ENCODE data around the gene RBBP7. TPM values are rescaled to one million over a fixed set of nuclear protein-coding genes. Genes with fewer than 3 reads are reported as not detected.
"Not testable (repeated sequence)": the region's sequence is repeated elsewhere in the genome, so short reads cannot be mapped to it uniquely, and the experiment has no call there.

Gene RBBP7
- polyA plus RNA-seq, 4 donors: 191 to 227 (median 212) TPM

- no peak for DNase-seq (ENCODE audit: low read depth in 4 of 4, low spot score in 3 of 4)
Observed at GRCh38 chrX:16868920-16869319, 1.2 kb downstream of the RBBP7 start.

DNA sequence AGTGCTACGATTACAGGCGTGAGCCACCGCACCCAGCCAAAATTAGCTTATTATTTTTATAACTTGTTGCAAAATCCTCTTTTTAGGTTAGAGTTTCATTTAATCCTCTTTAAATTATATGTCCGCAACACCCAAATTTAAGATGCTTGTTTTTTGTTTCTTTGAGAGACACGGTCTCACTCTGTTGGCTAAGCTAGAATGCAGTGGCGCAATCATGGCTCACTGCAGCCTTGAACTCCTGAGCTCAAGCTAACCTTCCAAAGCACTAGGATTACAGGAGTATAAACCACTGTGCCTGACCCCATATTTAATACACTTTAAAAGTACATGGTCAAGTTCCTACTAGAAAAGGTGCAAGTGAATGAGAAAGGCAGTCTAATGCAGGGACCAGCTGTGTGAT lies 2.2 kb downstream of the RBBP7 start:
- no peak for DNase-seq (ENCODE audit: low read depth in 4 of 4, low spot score in 3 of 4)

- DNase-seq (ENCODE audit: low read depth in 4 of 4, low spot score in 3 of 4): no peak
Observed at GRCh38 chrX:16862829-16863228, 7.3 kb downstream of the RBBP7 start.

DNA sequence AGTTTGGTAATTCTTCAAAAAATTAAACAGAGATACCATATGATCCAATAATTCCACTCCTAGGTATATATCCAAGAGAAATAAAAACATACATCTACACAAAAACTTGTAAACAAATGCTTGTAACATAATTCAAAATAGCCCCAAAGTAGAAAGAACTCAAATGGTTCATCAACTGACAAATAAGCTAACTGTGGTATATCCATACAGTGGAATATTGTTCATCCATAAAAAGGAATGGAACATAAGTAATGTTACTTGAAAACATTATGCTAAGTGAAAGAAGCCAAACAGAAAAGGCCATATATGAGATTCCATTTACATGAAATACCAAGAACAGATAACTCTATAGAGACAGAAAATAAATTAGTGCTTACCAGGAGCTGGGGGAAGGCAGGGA lies 13.4 kb downstream of the RBBP7 start:
- no peak for DNase-seq (ENCODE audit: low read depth in 4 of 4, low spot score in 3 of 4)

- DNase-seq (ENCODE audit: low read depth in 4 of 4, low spot score in 3 of 4): not testable (repeated sequence)
Observed at GRCh38 chrX:16856076-16856404, 14.1 kb downstream of the RBBP7 start.

DNA sequence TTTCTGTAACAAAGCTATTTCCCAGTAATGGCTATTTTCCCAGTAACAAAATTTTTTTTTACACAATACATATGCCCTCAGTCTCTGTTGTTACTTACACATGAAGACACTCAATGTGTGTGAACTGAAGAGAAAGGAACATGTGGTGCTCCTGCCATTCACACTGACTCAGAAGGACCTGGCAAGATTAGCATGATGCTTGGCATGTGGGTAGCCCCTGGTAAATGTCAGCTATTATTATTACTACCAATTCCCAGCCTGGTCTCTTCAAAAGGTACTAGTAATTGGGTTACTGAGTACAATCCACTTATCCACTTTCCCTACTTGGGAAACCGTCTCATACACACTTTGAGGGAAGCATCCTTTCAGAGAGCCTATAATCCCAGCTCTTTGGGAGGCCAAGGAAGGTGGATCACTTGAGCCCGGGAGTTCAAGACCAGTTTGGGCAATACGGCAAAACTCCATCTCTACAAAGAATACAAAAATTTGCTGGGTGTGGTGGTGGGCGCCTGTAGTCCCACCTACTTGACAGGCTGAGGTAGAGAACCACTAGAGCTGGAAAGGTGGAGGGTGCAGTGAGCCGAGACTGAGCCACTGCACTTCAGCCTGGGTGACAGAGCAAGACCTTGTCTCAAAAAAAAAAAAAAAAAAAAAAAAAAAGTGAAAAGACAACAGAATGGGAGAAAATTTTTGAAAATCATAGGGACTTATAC lies 14.6 kb downstream of the RBBP7 start:
- DNase-seq (ENCODE audit: low read depth in 4 of 4, low spot score in 3 of 4): no peak

GRCh38 chrX:16853537-16853936 lies 16.6 kb downstream of the RBBP7 start:
- no peak for DNase-seq (ENCODE audit: low read depth in 4 of 4, low spot score in 3 of 4)

- no peak for DNase-seq (ENCODE audit: low read depth in 4 of 4, low spot score in 3 of 4)
Observed at GRCh38 chrX:16852617-16853179, 17.5 kb downstream of the RBBP7 start.

DNA sequence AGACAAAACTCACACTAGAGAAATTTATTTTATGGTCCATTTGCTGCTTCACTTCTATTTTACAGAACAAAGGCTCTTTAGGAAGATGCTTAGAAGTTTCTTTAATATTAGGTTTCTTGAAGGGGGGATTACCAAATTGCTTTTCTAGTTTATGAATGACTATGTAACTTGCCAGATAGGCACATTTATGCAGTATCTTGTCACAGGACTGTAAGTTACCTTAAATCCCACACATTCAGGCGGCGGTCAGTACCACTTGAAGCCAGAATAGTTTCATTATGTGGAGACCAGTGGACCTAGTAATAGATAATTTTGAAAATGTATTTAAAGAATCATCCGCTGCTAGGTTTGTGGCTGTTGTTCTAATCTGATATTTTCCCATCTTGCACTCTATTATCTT lies 18.3 kb downstream of the RBBP7 start:
- no peak for DNase-seq (ENCODE audit: low read depth in 4 of 4, low spot score in 3 of 4)

- DNase-seq (ENCODE audit: low read depth in 4 of 4, low spot score in 3 of 4): no peak
Observed at GRCh38 chrX:16851421-16851820, 18.7 kb downstream of the RBBP7 start.

DNA sequence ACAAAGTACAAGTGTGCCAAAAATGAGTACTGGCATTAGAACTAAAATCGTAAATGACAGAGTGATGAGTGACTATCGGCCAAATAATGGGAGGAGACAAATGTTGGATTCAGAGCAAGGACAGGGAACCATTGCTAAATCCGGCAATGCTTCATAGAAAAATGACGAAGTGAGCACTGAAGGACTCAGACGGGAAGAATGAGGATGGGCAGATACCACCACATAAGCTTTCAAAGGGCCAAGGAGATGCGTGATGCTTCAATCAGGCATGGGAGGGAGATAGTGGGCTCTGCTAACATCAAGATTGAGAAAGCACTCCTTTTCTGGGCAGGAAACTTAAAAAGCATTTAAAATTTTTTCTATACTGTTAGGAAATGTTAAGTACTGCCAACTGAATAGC lies 21.6 kb downstream of the RBBP7 start:
- DNase-seq (ENCODE audit: low read depth in 4 of 4, low spot score in 3 of 4): no peak

- no peak for DNase-seq (ENCODE audit: low read depth in 4 of 4, low spot score in 3 of 4)
Observed at GRCh38 chrX:16845686-16846085, 24.5 kb downstream of the RBBP7 start.

- DNase-seq (ENCODE audit: low read depth in 4 of 4, low spot score in 3 of 4): no peak
Observed at GRCh38 chrX:16843208-16843909, 26.8 kb downstream of the RBBP7 start.

DNA sequence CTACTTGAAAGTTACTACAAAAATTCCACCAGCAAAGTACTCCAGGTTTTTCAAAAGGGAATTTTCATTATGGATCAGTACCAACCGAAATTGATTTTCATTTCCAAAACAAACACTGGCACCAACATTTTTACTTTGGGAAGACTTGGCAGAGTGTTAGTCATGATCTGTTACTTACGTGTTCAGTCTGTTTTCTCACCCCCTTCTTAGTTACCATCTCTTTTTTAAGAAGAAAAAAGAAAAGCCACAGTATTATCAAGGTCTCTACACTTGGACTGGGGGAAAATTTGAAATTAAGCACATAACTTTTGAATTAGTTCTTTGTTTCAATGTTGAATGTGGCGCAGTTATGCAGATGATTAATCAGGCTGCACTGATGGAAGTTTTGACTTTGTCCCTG lies 27.5 kb downstream of the RBBP7 start:
- no peak for DNase-seq (ENCODE audit: low read depth in 4 of 4, low spot score in 3 of 4)

- DNase-seq (ENCODE audit: low read depth in 4 of 4, low spot score in 3 of 4): no peak
Observed at GRCh38 chrX:16839852-16840460, 30.2 kb downstream of the RBBP7 start.

DNA sequence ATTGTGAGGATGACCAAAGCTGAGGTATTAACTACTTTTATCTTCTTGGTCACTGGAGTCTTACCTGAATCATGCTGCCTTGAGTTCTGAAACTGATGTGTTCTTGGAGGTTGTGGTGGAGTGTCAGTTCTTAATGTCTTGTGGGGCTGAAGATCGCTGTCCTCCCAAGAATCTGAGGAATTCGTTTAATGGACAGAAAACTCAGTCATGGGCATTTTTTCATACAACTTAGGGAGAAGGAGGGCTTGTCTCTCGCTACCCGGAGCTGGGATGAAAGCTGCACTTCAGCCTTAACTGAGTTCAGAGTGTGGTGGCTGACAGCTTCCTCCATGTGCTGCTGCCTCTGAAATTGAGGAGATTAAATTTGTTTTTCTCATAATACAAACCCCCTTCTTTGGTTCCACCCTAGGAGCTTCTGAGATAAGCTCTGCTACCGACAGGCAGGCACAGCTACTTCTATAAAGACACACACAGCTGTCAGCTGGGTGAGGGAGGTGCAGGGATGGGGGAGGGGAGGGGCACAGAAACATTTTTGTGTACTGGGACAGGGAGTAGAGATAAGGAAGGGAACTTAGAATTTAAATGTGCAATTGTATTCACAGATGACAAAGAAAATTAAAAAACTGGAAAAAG lies 30.8 kb downstream of the RBBP7 start:
- DNase-seq (ENCODE audit: low read depth in 4 of 4, low spot score in 3 of 4): no peak

DNA sequence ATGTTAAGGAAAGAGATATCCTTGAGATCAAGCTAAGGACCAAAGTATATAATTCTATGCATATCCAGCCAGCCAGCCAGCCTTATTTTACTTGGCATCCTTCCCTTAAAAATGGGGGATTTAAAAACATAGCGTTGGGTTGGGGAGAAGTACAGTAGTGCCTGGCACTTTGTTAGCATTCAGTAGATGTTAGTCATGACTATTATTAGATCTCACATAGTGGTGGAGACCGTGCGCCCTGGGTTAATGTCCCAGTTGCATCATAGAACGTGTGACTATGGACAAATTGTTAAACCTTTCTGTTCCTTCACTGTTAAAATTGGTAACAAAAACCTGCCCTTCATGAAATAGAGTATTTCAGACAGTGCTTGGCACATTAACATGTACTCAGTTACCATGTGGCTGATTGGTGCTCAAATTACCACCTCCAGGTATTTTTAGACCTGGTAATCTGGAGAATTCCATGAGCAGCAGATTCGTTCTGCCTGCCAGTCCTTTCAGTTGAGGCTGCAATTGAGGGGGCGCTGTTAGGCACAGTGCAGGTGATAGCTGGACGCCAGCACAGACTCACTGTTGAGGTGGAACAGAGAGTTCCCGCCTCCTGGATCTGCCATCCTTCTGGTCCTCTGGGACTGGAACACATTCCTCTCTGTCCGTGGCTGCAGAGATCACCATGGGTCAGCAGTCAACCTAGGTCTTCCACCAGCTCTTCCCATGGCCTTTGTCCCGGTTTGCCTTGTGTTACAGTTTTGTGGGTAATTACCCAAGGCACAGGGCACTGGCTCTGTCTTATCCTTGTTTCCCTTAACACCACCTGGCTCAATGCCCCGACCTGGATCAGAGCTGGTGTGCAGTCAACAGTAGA lies 31.7 kb downstream of the RBBP7 start:
- no peak for DNase-seq (ENCODE audit: low read depth in 4 of 4, low spot score in 3 of 4)

DNA sequence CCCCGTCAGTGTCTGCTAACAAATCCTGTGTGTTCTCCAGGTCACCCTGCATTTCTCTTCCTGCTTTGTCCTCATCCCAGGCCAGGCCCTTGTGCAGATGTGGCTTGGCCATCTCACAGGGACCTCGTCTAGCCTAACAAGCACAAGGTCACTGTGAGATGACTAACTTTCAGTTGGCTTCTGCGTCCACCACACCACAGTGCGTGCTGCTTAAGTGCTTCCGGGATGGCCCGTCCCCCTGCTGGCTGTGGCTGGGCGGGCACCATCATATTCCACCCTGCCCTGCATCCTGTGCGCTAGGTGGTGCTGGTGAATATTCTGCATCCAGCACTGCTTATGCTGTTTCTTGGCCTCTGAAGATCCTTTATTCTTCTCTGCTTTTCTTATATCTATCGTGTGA lies 33.8 kb downstream of the RBBP7 start:
- no peak for DNase-seq (ENCODE audit: low read depth in 4 of 4, low spot score in 3 of 4)

DNA sequence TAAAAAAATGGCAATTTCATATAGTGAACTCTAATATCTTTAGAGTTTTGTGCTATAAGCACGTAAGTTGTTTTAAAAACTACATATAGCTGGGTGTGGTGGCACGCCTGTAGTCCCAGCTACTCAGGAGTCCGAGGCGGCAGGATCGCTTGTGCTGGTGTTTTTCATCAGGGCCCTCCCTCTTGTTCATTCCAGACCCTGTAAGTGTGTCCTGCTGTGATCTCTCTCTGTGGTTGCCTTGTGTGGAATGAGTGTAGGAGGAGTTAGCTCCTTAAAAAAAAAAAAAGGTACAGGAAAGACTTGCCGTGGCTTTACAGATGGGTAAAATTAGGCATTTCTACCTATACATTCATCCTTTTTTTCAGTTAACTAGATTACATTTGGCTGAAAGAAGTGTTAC lies 35.4 kb downstream of the RBBP7 start:
- no peak for DNase-seq (ENCODE audit: low read depth in 4 of 4, low spot score in 3 of 4)

- no peak for DNase-seq (ENCODE audit: low read depth in 4 of 4, low spot score in 3 of 4)
Observed at GRCh38 chrX:16832301-16832700, 37.9 kb downstream of the RBBP7 start.
